CD4-positive, alpha-beta T cell (primary cell): ENCODE results near the gene HEATR5B. TPM values are rescaled to one million over a fixed set of nuclear protein-coding genes. Genes with fewer than 3 reads are reported as not detected.

Source experiments
- ATAC-seq: fragments of 200-7000 bp; cut with Tn5 transposase; one replicate; pipeline ENCODE4 v1.10.0; 2022; ENCODE audit warnings: mild to moderate bottlenecking; ENCODE audit not compliant: poor library complexity
- CTCF ChIA-PET: fragments of 350-600 bp; sonication (Branson Sonifier 250); formaldehyde crosslinking; loops from one replicate; lab custom pipeline; 2021; ENCODE audit warnings: antibody characterized with exemption, inconsistent platforms; lab: Charles Lee
- POLR2A ChIA-PET: fragments of 350-600 bp; sonication (Branson Sonifier 250); formaldehyde crosslinking; loops from one replicate; lab custom pipeline; 2021; ENCODE audit warnings: antibody characterized with exemption, inconsistent platforms; lab: Charles Lee
- DNase-seq, 14 experiments: peaks; one replicate each; pipeline ENCODE4 v3.0.0-alpha.2; 2013 to 2020; ENCODE audit warnings: mixed read lengths in 2 of 14
- H3K27ac ChIP-seq, 2 donors: one replicate each; pipeline versions ENCODE4 v1.5.1 to v1.7.0; 2013; ENCODE audit warnings: low read length in 2 of 2, low read depth in 1 of 2, mild to moderate bottlenecking in 1 of 2
- H3K27me3 ChIP-seq, 2 experiments: 1 replicate in 1 of 2; 2 replicates in 1 of 2; pipeline versions ENCODE4 v1.6.1 to v1.7.0; 2013; ENCODE audit warnings: low read length in 2 of 2, control low read depth in 1 of 2, mild to moderate bottlenecking in 1 of 2, moderate library complexity in 1 of 2; ENCODE audit not compliant: insufficient read depth in 2 of 2, control insufficient read depth in 1 of 2
- H3K36me3 ChIP-seq: one replicate; pipeline ENCODE4 v1.6.1; 2013; ENCODE audit warnings: low read length, control low read depth; ENCODE audit not compliant: insufficient read depth
- H3K4me1 ChIP-seq: one replicate; pipeline ENCODE4 v1.6.1; 2013; ENCODE audit warnings: low read length, control low read depth; ENCODE audit not compliant: insufficient read depth
- H3K4me3 ChIP-seq: one replicate; pipeline ENCODE4 v1.5.1; 2013; ENCODE audit warnings: mild to moderate bottlenecking, low read length, moderate library complexity
- H3K9me3 ChIP-seq, 2 experiments: 1 replicate in 1 of 2; 2 replicates in 1 of 2; pipeline versions ENCODE4 v1.6.1 to v1.7.0; 2013; ENCODE audit warnings: low read length in 2 of 2, mild to moderate bottlenecking in 2 of 2, control low read depth in 1 of 2, moderate library complexity in 1 of 2; ENCODE audit not compliant: control insufficient read depth in 1 of 2, insufficient read depth in 1 of 2
- H3K27ac Mint-ChIP-seq: one replicate; pipeline ENCODE4 v1.8.0; 2020; ENCODE audit warnings: mixed read lengths
- H3K27me3 Mint-ChIP-seq: one replicate; pipeline ENCODE4 v1.8.0; 2021; ENCODE audit warnings: mixed read lengths
- H3K36me3 Mint-ChIP-seq: one replicate; pipeline ENCODE4 v1.8.0; 2021; ENCODE audit warnings: low read depth, mixed read lengths
- H3K4me1 Mint-ChIP-seq: one replicate; pipeline ENCODE4 v1.8.0; 2021; ENCODE audit warnings: low read depth, mixed read lengths
- H3K4me3 Mint-ChIP-seq: one replicate; pipeline ENCODE4 v1.8.0; 2020; ENCODE audit warnings: mild to moderate bottlenecking, mixed read lengths
- H3K9me3 Mint-ChIP-seq: one replicate; pipeline ENCODE4 v1.8.0; 2020; ENCODE audit warnings: mixed read lengths
- CTCF ChIP-seq: fragments of 200-600 bp; IDR thresholded peaks from one replicate; pipeline ENCODE4 v1.8.0; 2022; ENCODE audit warnings: antibody characterized with exemption, mild to moderate bottlenecking
- intact Hi-C, 2 experiments: fragments of 100-400 bp; cut with DNase I in 1 of 2; cut with micrococcal nuclease in 1 of 2; formaldehyde crosslinking; loops; one replicate each; pipeline versions ENCODE4 v1.15.1 to v1.9.0; 2023 to 2025; cut with DNase I, micrococcal nuclease
- total RNA-seq, 174 experiments: library from RNA in 2 of 174; stranded (reverse) in 2 of 174; gene quantifications; one replicate each; pipeline ENCODE4 v1.2.3 and lab custom pipeline; 2021 to 2026

HEATR5B gene
- total RNA-seq, 2 experiments from 2014 or later: 23.4 to 23.9 TPM

DNA sequence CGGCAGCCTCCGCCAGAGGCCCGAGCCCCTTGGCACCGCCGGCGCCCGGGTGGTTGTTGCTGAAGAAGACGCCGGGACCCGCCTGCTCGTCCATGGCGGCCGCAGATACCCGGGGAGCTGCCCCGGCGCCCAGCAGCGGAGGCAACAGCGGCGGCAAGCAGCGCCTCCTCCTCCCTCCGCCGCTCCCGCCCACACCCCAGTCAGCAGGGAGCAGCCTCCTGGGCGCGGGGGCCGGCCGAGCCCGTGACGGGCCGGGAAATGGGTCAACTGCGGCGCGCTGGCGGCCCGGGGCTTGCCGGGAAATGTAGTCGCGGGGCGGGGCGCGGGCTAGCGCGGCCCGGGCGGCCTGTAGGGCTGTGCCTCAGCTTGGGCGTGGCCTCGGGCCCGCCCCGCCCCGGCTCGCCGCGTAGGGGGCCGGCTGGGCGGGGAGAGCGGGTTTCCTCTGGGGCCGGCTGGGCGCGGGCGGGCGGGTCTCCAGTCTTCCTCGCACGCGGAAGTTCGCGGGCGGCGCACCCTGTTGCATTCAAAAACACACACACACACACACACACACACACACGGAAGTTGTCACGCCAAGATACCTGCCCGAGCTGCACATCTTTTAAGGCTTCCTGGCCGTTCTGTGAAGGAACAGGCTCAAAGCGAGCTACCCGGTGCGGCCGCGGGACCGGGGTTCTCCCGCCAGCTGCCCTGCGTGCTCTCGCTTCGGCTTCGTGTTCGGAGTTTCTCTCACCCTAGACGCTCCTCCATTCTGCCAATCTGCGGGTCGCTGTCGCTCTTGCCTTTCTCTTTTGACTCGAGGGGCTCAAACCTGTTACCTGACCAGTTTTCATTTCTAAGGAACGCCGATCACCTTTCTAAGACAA, 117.6 kb downstream of the HEATR5B start, which contains the start of gene STRN:
Gene STRN (minus strand): TSS at position 167 of the 866 bp plus-strand sequence. CDS start 73 bp downstream, at position 94.
- TF ChIP-seq CTCF: no peak
- H3K9me3 Mint-ChIP-seq: no peaks in the 10 kb centered on the region
- no peaks in the 10 kb centered on the region for H3K9me3 ChIP-seq
- no peaks in the 10 kb centered on the region for H3K27me3 ChIP-seq
- peak within 1 kb of the TSS; percentile 97 for H3K27ac Mint-ChIP-seq
- ATAC-seq (peak; percentile 88), DNase-seq (peak; percentile 93 to 99 (median 98))
- H3K36me3 ChIP-seq: no peaks in the 10 kb centered on the region
- H3K27me3 Mint-ChIP-seq: no peaks in the 10 kb centered on the region
- intact Hi-C loops: loop anchor here (5.0 to 10.0 kb wide), 6 partner anchors 118 to 1808 kb away; partner anchors contain the start of genes ATL2 (in 1 of the 2), CEBPZ (in 1 of the 2), EIF2AK2 (in 1 of the 2) and GEMIN6 (in 1 of the 2)
- peaks cover 19% of the 10 kb centered on the region for H3K36me3 Mint-ChIP-seq
- peaks cover 26% of the 10 kb centered on the region for H3K4me1 ChIP-seq
- H3K4me3 ChIP-seq: peak within 1 kb of the TSS; percentile 86
- H3K4me3 Mint-ChIP-seq: peak within 1 kb of the TSS; percentile 99
- CTCF ChIA-PET: interaction anchor here (1.4 kb wide), 1 partner anchor 45 kb away, joined by 3 read pairs; no protein-coding TSS in a partner anchor
- POLR2A ChIA-PET: interaction anchor here (0.6 to 2.0 kb wide), 22 partner anchors 9 to 1785 kb away, joined by 3 to 16 read pairs (median 4); partner anchors contain the start of genes EIF2AK2, GALM, GPATCH11 and HEATR5B
- H3K27ac ChIP-seq: peak within 1 kb of the TSS; percentile 89 to 90
- peaks cover 58% of the 10 kb centered on the region for H3K4me1 Mint-ChIP-seq

DNA sequence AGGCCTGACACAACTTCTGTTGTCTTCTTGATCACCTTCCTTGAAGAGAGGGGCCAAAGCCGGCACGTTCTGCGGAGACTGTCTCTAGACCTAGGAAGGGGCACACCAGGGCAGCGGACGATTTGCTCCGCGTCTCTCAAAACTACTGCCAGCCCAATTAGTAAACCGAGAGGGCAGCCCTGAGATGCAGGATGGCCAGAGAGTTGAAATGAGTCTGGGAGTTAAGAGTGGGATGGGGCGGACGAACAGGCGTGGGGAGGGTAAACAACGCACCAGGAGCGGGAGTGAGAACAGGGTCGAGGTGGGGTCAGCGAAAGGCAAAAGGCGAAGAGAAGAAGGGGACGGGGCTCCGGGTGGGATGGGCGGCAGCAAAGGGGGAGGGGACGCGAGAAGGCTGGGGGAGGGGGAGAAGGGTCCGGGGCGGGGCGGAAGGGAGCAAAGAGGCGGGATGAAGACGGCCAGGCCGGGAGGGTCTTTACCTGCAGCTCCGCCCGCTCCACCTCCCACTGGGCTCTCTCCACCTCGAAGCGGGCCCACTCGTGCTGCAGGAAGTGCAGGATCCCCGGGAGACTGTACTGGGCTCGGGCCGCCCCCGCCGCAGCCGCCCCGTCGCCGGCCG, 118.3 kb downstream of the HEATR5B start:
- Histone ChIP-seq H3K9me3 (no peaks in the 10 kb centered on the region), H3K4me1 (peaks cover 26% of the 10 kb centered on the region), H3K27ac (no peak overlapping the region), H3K4me3 (peak overlapping the region; percentile 86), H3K27me3 (no peaks in the 10 kb centered on the region), H3K36me3 (no peaks in the 10 kb centered on the region)
- no peak for TF ChIP-seq CTCF
- peaks cover 64% of the 10 kb centered on the region for H3K4me1 Mint-ChIP-seq
- peak overlapping the region; percentile 95 for H3K27ac Mint-ChIP-seq
- H3K27me3 Mint-ChIP-seq: no peaks in the 10 kb centered on the region
- H3K4me3 Mint-ChIP-seq: peak overlapping the region; percentile 99
- DNase-seq (peak in 9 of 14 experiments; percentile 7 to 55 (median 15)), ATAC-seq (peak; percentile 9)
- intact Hi-C loops: loop anchor here (5.0 to 10.0 kb wide), 6 partner anchors 119 to 1809 kb away; partner anchors contain the start of genes ATL2 (in 1 of the 2), CEBPZ (in 1 of the 2), EIF2AK2 (in 1 of the 2) and GEMIN6 (in 1 of the 2)
- no peaks in the 10 kb centered on the region for H3K9me3 Mint-ChIP-seq
- ChIA-PET POLR2A (interaction anchor here (0.6 to 2.0 kb wide), 18 partner anchors 8 to 1785 kb away, joined by 3 to 16 read pairs (median 4); partner anchors contain the start of genes EIF2AK2, GPATCH11, HEATR5B and RMDN2), CTCF (interaction anchor here (1.4 kb wide), 1 partner anchor 46 kb away, joined by 3 read pairs; no protein-coding TSS in a partner anchor)
- peaks cover 19% of the 10 kb centered on the region for H3K36me3 Mint-ChIP-seq

GRCh38 chr2:36965206-36965605, 119.0 kb downstream of the HEATR5B start:
- TF ChIP-seq CTCF: no peak
- no peak overlapping the region for H3K27ac ChIP-seq
- CTCF ChIA-PET: no interaction called here

More at GRCh38 chr2:36965206-36965605, 119.0 kb downstream of the HEATR5B start:
- peak overlapping the region; percentile 99 for H3K4me3 Mint-ChIP-seq
- H3K4me1 Mint-ChIP-seq: peaks cover 71% of the 10 kb centered on the region
- Histone ChIP-seq H3K9me3 (no peaks in the 10 kb centered on the region), H3K36me3 (no peaks in the 10 kb centered on the region), H3K27me3 (no peaks in the 10 kb centered on the region), H3K4me3 (peak overlapping the region; percentile 86), H3K4me1 (peaks cover 26% of the 10 kb centered on the region)
- H3K9me3 Mint-ChIP-seq: no peaks in the 10 kb centered on the region
- ATAC-seq (no peak), DNase-seq (no peak)
- intact Hi-C loops: loop anchor here (5.0 to 10.0 kb wide), 6 partner anchors 120 to 1810 kb away; partner anchors contain the start of genes ATL2 (in 1 of the 2), CEBPZ (in 1 of the 2), EIF2AK2 (in 1 of the 2) and GEMIN6 (in 1 of the 2)
- H3K36me3 Mint-ChIP-seq: peaks cover 19% of the 10 kb centered on the region
- H3K27me3 Mint-ChIP-seq: no peaks in the 10 kb centered on the region
- POLR2A ChIA-PET: no interaction called here
- H3K27ac Mint-ChIP-seq: peak overlapping the region; percentile 95
